ENCODE results near the gene TSPAN9. TPM values are rescaled to one million over a fixed set of nuclear protein-coding genes. Genes with fewer than 3 reads are reported as not detected.

The TSPAN9 gene
- total RNA-seq, 1 donor from 2014 or later = 0.09 TPM

DNA sequence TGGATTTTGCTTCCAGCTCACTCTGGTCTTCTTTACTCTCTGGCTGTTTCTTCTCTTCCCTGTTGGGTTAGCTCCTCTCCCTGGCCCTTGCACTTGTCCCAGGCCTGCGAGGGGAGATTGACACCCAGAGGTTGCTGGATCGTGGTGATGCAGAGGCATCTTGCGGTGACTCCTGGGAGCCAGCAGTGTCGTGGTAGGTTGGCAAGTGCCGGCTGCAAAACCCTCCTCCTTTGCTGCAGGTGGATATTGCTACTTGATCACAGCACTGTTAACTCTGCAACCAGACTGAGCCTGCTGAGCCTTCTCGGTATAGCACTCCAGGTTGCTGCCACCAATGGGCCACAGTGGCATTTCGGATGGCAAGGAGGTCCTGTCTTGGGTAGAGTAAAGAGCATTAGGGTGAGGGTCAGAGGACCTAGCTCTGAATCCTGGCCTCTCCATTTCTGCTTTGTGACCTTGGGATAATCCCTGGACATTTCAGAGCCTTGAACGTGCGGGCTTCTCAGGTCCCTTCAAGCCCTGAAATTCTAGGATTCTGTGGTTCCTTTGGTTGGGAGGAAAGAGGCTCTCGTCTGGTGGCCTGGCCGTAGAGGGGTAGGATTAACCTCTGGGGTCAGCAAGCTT lies 87.4 kb downstream of the TSPAN9 start:
- Mint-ChIP-seq H3K9me3 (no peaks in the 10 kb centered on the region), H3K4me3 (no peak overlapping the region), H3K36me3 (ENCODE audit: low read depth) (no peaks in the 10 kb centered on the region), H3K27me3 (peaks cover 6% of the 10 kb centered on the region), H3K27ac (no peak overlapping the region), H3K4me1 (peaks cover 6% of the 10 kb centered on the region)
- no peak for DNase-seq
- intact Hi-C loops (cut with micrococcal nuclease) = no loop called here

GRCh38 chr12:3165078-3165980 lies 88.2 kb downstream of the TSPAN9 start:
- H3K4me1 Mint-ChIP-seq = peaks cover 6% of the 10 kb centered on the region
- H3K27me3 Mint-ChIP-seq = peaks cover 6% of the 10 kb centered on the region
- H3K9me3 Mint-ChIP-seq = no peaks in the 10 kb centered on the region
- H3K27ac Mint-ChIP-seq = no peak overlapping the region
- no peaks in the 10 kb centered on the region for H3K36me3 Mint-ChIP-seq (ENCODE audit: low read depth)
- no peak overlapping the region for H3K4me3 Mint-ChIP-seq
- intact Hi-C loops (cut with micrococcal nuclease) = no loop called here
- no peak for DNase-seq

- H3K27me3 Mint-ChIP-seq = peaks cover 4% of the 10 kb centered on the region
- intact Hi-C loops (cut with micrococcal nuclease) = no loop called here
- no peak overlapping the region for H3K4me3 Mint-ChIP-seq
- H3K9me3 Mint-ChIP-seq = no peaks in the 10 kb centered on the region
- peaks cover 6% of the 10 kb centered on the region for H3K4me1 Mint-ChIP-seq
- no peak overlapping the region for H3K27ac Mint-ChIP-seq
- no peak for DNase-seq
- no peaks in the 10 kb centered on the region for H3K36me3 Mint-ChIP-seq (ENCODE audit: low read depth)
Observed at GRCh38 chr12:3167636-3168035, 90.5 kb downstream of the TSPAN9 start.

GRCh38 chr12:3168223-3169221 lies 91.3 kb downstream of the TSPAN9 start:
- H3K36me3 Mint-ChIP-seq (ENCODE audit: low read depth) = no peaks in the 10 kb centered on the region
- no peaks in the 10 kb centered on the region for H3K9me3 Mint-ChIP-seq
- no peak for DNase-seq
- intact Hi-C loops (cut with micrococcal nuclease) = no loop called here
- peaks cover 2% of the 10 kb centered on the region for H3K27me3 Mint-ChIP-seq
- no peak overlapping the region for H3K27ac Mint-ChIP-seq
- peaks cover 6% of the 10 kb centered on the region for H3K4me1 Mint-ChIP-seq
- H3K4me3 Mint-ChIP-seq = no peak overlapping the region

DNA sequence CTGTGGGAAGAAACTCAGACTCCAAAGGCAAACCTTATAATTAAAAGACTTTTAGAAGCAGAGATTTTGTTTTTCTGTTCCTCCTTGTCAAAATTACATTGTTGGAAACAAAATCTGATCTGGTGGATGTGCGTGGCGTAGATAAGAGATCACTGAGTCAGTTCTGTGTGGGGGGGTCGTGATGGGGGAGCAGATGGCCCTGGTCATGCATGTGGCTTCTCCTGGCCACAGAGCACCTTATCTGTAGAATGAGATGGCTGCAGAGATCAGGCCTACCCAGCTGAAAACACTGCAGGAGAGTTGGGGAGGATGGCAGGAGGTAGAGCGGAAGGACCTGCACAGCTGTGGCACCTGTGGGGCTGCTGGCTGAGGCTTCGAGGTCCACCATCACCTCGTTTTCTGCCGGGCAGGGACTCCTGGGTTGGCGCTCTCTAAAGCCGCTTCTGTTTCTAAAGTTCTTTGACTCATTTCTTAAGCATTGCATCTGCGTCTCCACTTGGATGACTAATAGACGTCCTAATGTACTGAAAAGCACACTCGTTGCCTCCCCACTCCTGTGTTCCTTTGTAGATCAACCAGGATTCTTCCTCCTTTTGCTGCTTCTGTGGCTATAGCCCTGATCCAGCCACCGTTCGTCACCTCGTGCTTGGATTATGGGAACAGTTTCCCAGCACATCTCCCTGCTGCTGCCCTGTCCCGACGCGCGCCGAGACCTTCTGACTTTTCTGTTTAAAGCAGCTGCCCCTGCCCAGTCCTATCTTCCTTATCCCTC lies 93.4 kb downstream of the TSPAN9 start:
- H3K4me1 Mint-ChIP-seq = peaks cover 6% of the 10 kb centered on the region
- H3K9me3 Mint-ChIP-seq = no peaks in the 10 kb centered on the region
- peaks cover 2% of the 10 kb centered on the region for H3K27me3 Mint-ChIP-seq
- no peak overlapping the region for H3K27ac Mint-ChIP-seq
- no peak for DNase-seq
- H3K4me3 Mint-ChIP-seq = no peak overlapping the region
- no peaks in the 10 kb centered on the region for H3K36me3 Mint-ChIP-seq (ENCODE audit: low read depth)
- intact Hi-C loops (cut with micrococcal nuclease) = no loop called here

DNA sequence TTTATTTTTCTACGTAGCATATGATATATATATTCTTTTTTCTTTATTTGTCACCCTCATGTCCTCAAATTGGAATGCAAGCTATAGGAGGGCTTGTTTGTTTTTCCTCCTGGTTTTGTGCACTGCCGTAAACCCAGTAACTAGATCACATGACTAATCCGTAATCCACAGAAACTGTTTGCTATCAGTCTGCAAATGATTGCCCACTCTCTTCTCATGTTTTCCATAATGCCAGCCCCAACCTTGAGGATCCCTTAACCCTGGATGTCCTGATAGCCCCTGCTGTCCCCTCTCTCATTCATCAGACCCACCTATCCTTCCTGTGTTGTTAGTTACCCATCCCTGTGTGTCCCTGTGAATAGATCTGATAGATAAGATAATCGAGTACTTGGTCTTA lies 94.0 kb downstream of the TSPAN9 start:
- intact Hi-C loops (cut with micrococcal nuclease) = no loop called here
- H3K4me3 Mint-ChIP-seq = no peak overlapping the region
- H3K4me1 Mint-ChIP-seq = peaks cover 6% of the 10 kb centered on the region
- H3K9me3 Mint-ChIP-seq = no peaks in the 10 kb centered on the region
- H3K27ac Mint-ChIP-seq = no peak overlapping the region
- DNase-seq = no peak
- no peaks in the 10 kb centered on the region for H3K36me3 Mint-ChIP-seq (ENCODE audit: low read depth)
- H3K27me3 Mint-ChIP-seq = peaks cover 2% of the 10 kb centered on the region

- Mint-ChIP-seq H3K4me1 (peaks cover 6% of the 10 kb centered on the region), H3K9me3 (no peaks in the 10 kb centered on the region), H3K36me3 (ENCODE audit: low read depth) (no peaks in the 10 kb centered on the region), H3K27ac (no peak overlapping the region), H3K4me3 (no peak overlapping the region), H3K27me3 (peaks cover 2% of the 10 kb centered on the region)
- no peak for DNase-seq
- intact Hi-C loops (cut with micrococcal nuclease) = no loop called here
Observed at GRCh38 chr12:3172124-3173007, 95.2 kb downstream of the TSPAN9 start.

- intact Hi-C loops (cut with micrococcal nuclease) = no loop called here
- H3K4me1 Mint-ChIP-seq = peaks cover 6% of the 10 kb centered on the region
- no peak overlapping the region for H3K4me3 Mint-ChIP-seq
- H3K27me3 Mint-ChIP-seq = peaks cover 4% of the 10 kb centered on the region
- H3K36me3 Mint-ChIP-seq (ENCODE audit: low read depth) = no peaks in the 10 kb centered on the region
- no peak for DNase-seq
- no peak overlapping the region for H3K27ac Mint-ChIP-seq
- H3K9me3 Mint-ChIP-seq = no peaks in the 10 kb centered on the region
Observed at GRCh38 chr12:3173008-3173553, 95.9 kb downstream of the TSPAN9 start.

GRCh38 chr12:3173912-3174311 lies 96.7 kb downstream of the TSPAN9 start:
- intact Hi-C loops (cut with micrococcal nuclease) = no loop called here
- no peaks in the 10 kb centered on the region for H3K36me3 Mint-ChIP-seq (ENCODE audit: low read depth)
- H3K27ac Mint-ChIP-seq = no peak overlapping the region
- H3K4me3 Mint-ChIP-seq = no peak overlapping the region
- no peaks in the 10 kb centered on the region for H3K9me3 Mint-ChIP-seq
- no peak for DNase-seq
- no peaks in the 10 kb centered on the region for H3K4me1 Mint-ChIP-seq
- peaks cover 6% of the 10 kb centered on the region for H3K27me3 Mint-ChIP-seq

DNA sequence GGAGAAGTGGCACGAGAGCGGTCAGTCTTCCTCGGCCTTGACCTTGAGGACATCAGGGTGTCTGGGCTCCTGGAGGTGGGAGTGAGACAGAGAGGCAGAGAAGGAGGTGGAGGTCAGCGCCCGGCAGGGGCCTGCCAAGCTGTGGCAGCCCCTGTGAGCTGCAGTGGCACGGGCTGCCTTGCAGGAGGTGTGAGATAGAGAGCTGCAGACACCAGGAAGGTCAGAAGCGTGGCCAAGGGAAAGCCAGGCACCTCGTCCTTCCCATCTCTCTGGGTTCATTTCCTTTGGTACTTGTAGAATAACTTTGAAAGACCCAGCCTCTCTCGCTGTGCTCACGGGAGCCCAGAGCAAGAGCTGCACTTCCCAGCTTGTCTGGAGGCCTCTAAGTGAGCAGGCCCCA lies 98.1 kb downstream of the TSPAN9 start:
- peaks cover 11% of the 10 kb centered on the region for H3K27me3 Mint-ChIP-seq
- no peaks in the 10 kb centered on the region for H3K9me3 Mint-ChIP-seq
- no peaks in the 10 kb centered on the region for H3K4me1 Mint-ChIP-seq
- no peak overlapping the region for H3K27ac Mint-ChIP-seq
- H3K36me3 Mint-ChIP-seq (ENCODE audit: low read depth) = no peaks in the 10 kb centered on the region
- DNase-seq = no peak
- intact Hi-C loops (cut with micrococcal nuclease) = no loop called here
- H3K4me3 Mint-ChIP-seq = no peak overlapping the region

DNA sequence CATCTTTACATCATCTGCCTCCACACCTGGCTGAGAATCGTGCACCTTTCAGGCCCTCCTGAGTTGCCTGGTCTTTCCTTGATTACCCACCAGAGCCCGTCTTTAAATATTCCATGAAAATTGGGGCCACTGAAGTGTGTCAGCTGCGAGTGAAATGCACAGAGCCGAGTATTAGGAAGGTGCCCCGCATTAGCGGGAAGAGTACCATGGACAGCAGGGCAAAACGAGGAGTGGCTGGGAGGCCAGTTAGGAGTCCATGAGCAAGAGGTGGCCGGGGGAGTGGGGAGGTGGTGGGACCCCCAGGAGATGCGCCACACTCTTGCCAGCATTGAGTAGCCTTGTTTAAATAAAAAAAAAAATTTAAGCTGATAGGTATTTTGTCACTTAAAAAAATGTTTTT lies 99.6 kb downstream of the TSPAN9 start:
- no peak overlapping the region for H3K27ac Mint-ChIP-seq
- intact Hi-C loops (cut with micrococcal nuclease) = no loop called here
- H3K9me3 Mint-ChIP-seq = no peaks in the 10 kb centered on the region
- H3K27me3 Mint-ChIP-seq = peaks cover 11% of the 10 kb centered on the region
- no peak for DNase-seq
- no peaks in the 10 kb centered on the region for H3K4me1 Mint-ChIP-seq
- H3K36me3 Mint-ChIP-seq (ENCODE audit: low read depth) = no peaks in the 10 kb centered on the region
- H3K4me3 Mint-ChIP-seq = no peak overlapping the region

GRCh38 chr12:3177778-3178425 lies 100.7 kb downstream of the TSPAN9 start:
- Mint-ChIP-seq H3K4me3 (no peak overlapping the region), H3K9me3 (no peaks in the 10 kb centered on the region), H3K27me3 (peaks cover 11% of the 10 kb centered on the region), H3K27ac (no peak overlapping the region), H3K4me1 (no peaks in the 10 kb centered on the region), H3K36me3 (ENCODE audit: low read depth) (no peaks in the 10 kb centered on the region)
- no peak for DNase-seq
- intact Hi-C loops (cut with micrococcal nuclease) = no loop called here
